Mesodermal cell (in vitro differentiated cells): ENCODE measurements around the gene CHST11.
"Not testable (repeated sequence)": the region's sequence is repeated elsewhere in the genome, so short reads cannot be mapped to it uniquely, and the experiment has no call there.

Experiments used
- H3K27ac ChIP-seq: 2 replicates; pipeline ENCODE4 v1.7.0; 2013; ENCODE audit warnings: mild to moderate bottlenecking, low read depth, low read length, moderate library complexity; ENCODE audit not compliant: severe bottlenecking
- H3K36me3 ChIP-seq: 2 replicates; pipeline ENCODE4 v1.7.1; 2013; ENCODE audit warnings: mild to moderate bottlenecking, low read length, moderate library complexity; ENCODE audit not compliant: control insufficient read depth, insufficient read depth
- H3K4me1 ChIP-seq: one replicate; pipeline ENCODE4 v1.7.1; 2013; ENCODE audit warnings: mild to moderate bottlenecking, low read length; ENCODE audit not compliant: insufficient read depth, control insufficient read depth, poor library complexity, severe bottlenecking
- H3K4me3 ChIP-seq: 2 replicates; pipeline ENCODE4 v1.7.0; 2013; ENCODE audit warnings: low read length, control low read depth, mild to moderate bottlenecking; ENCODE audit not compliant: insufficient read depth, poor library complexity, severe bottlenecking; ENCODE audit errors: extremely low read depth
- H3K9me3 ChIP-seq: 2 replicates; pipeline ENCODE4 v1.7.1; 2013; ENCODE audit warnings: mild to moderate bottlenecking, low read length, moderate library complexity; ENCODE audit not compliant: control insufficient read depth
- WGBS, 2 experiments: methylation state at CpG; one replicate each; pipeline ENCODE4 v1.1.5; 2013; ENCODE audit warnings: missing lambda C conversion rate in 2 of 2; ENCODE audit not compliant: insufficient coverage in 2 of 2; 5-methylcytosine and 5-hydroxymethylcytosine counted together

CHST11 gene

DNA sequence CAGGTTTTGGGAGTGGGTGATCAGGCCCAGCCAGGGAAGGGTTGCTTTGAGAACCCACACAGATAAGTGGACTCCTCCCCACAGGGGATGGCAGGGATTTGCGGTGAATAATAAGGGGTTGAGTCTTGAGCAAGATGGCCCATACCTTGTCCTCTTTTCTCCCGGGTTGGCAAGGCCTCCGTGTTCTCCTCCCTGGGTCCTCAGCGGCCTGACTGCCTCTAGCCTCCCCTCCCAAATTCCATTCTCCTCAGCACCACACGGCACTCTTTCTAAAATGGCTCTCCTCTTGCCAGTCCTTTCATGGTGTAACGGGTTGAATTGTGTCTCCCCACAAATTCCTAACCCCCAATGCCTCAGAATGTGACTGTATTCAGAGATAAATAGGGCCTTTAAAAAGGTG is 70.0 kb downstream of the CHST11 start:
- no peaks in the 10 kb centered on the region for H3K9me3 ChIP-seq
- peak overlapping the region; percentile 4 for H3K27ac ChIP-seq
- 12 to 31% methylated on average over 3 to 4 of the region's 6 CpGs for WGBS, 2 experiments
- no peaks in the 10 kb centered on the region for H3K4me1 ChIP-seq
- H3K36me3 ChIP-seq: no peaks in the 10 kb centered on the region
- H3K4me3 ChIP-seq: no peak overlapping the region

DNA sequence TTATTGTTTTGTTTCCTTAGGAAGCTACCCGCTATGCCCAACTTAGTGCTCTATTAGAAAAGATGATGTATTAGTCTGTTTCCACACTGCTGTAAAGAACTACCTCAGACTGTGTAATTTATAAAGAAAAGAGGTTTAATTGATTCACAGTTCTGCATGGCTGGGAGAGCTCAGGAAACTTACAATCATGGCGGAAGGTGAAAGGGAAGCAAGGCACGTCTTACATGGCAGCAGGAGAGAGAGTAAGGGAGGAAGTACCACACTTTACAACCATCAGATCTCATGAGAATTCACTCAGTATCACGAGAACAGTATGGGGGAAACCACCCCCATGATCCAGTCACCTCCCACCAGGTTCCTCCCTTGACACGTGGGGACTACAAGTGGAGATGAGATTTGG is 70.9 kb downstream of the CHST11 start:
- not testable (repeated sequence) for H3K4me3 ChIP-seq, H3K27ac ChIP-seq
- no CpG with 5 or more reads among the region's 5 CpGs for WGBS, 2 experiments

DNA sequence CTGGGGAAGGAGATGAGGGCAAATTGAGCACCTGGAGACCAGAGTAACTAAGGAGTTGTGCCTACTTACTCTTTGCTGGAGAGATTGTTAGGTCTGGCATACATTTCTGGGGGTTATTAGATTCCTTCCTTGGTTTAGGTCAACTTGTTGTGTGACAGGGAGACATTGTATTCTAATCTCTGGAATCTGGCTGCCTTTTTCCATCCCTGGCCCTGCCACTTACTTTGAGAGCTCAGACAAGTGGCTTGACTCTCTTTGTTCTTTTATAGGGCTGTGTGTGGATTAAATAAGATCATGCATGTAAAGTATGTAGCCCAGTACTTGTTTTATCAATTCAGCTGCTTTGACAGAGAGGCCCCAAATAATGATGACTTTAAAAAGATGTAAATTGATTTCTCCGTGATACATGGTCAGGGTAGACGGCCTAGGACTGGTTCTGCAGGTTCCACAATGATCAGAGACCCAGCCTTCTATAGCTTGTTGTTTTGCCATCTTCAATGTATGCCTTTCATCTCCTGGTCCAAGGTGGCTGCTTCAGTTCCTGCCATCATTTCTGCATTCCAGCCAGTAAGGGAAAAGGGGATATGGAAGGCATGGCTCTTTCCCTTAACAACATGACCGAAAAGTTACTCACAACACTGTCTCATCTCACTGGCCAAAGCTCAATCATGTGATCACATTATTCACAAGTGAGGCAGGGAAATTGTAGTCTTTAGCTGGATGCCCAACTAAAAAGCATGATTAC is 72.6 kb downstream of the CHST11 start:
- 95 to 100% methylated on average over 2 to 3 of the region's 3 CpGs for WGBS, 2 experiments
- Histone ChIP-seq H3K4me1 (no peaks in the 10 kb centered on the region), H3K27ac (no peak overlapping the region)

More for the DNA sequence above, 70.9 kb downstream of the CHST11 start:
- H3K4me1 ChIP-seq, H3K36me3 ChIP-seq, H3K9me3 ChIP-seq: not testable (repeated sequence)

DNA sequence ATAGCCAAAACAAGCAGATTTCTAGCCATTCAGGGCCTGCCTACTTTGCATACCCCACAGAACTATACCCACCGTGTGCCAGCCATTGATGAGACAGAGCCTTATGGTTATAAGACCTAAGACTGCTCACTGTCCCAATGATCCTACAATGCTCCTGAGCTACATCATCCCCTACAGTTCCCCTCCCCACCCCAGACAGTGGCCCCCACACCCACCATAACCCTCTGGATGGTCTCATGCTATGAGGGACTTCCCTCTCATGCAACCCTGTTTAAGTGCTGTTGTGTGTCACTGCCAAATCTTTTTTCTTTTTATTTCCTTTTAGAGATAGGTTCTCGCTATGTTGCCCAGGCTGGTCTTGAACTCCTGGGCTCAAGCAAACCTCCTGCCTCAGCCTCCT is 75.9 kb downstream of the CHST11 start:
- H3K4me3 ChIP-seq: no peak overlapping the region
- no peaks in the 10 kb centered on the region for H3K4me1 ChIP-seq
- H3K27ac ChIP-seq: no peak overlapping the region
- no peaks in the 10 kb centered on the region for H3K36me3 ChIP-seq
- no peaks in the 10 kb centered on the region for H3K9me3 ChIP-seq
- 86 to 100% methylated on average over 1 to 2 of the region's 2 CpGs for WGBS, 2 experiments

More for the DNA sequence above, 72.6 kb downstream of the CHST11 start:
- Histone ChIP-seq H3K4me3 (no peak overlapping the region), H3K9me3 (no peaks in the 10 kb centered on the region), H3K36me3 (no peaks in the 10 kb centered on the region)

DNA sequence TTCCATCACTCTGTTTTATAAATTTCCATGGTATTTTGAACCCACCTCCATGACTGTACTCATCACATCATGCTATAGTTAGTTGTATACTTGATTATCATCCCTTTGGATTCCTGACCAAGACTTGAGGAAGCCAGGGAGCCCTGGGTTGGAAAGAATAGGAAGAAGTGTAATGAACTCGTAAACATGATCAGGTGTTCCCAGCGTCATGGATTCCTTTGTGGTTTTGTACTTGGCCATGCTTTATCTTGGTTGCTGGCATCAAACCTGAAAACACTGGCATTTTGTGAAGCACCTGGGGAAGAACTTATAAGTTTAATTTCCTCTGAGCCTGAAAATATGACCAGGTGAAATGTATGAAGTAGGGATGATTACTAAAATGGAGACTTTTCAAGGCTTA is 76.4 kb downstream of the CHST11 start:
- no peaks in the 10 kb centered on the region for H3K36me3 ChIP-seq
- WGBS, 2 experiments: 94 to 100% methylated on average over 2 of the region's 2 CpGs

DNA sequence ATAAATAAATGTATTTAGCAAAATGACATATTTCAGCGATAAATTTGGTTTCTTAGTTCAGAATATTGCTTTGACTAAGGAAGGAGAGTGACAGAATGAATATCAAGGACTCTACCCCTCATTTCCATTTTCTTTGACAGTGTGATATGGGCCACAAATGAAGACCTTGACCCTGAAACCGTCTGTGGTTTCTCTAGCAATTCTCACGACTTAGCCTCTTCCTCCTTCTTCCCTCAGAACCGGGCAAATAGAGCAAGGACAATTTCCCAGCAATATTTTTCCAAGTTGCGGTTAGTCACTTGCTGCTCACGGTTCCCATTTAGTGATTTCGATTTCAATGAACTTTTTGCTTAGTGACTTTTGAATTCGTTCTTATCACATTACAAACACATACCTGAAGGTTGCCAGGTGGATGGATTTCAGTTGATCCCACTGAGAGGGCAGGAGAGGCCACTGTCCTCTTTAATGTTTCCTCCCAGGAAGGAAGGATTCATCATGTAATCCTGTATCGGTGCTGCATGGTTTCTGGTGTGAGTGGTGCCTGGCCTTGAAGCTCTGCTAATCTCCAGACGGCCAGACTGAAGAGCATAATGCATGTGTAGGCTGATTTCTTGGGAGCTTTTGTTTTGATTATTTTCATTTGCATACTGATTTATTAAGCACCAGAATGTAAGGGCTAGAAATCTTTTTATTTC is 77.6 kb downstream of the CHST11 start:
- H3K9me3 ChIP-seq: no peaks in the 10 kb centered on the region
- no peak overlapping the region for H3K27ac ChIP-seq
- 58 to 80% methylated on average over 5 to 7 of the region's 10 CpGs for WGBS, 2 experiments
- H3K4me1 ChIP-seq: no peaks in the 10 kb centered on the region
- H3K36me3 ChIP-seq: no peaks in the 10 kb centered on the region
- H3K4me3 ChIP-seq: no peak overlapping the region

More for the DNA sequence above, 76.4 kb downstream of the CHST11 start:
- no peaks in the 10 kb centered on the region for H3K9me3 ChIP-seq
- H3K4me3 ChIP-seq: no peak overlapping the region
- no peak overlapping the region for H3K27ac ChIP-seq
- no peaks in the 10 kb centered on the region for H3K4me1 ChIP-seq

DNA sequence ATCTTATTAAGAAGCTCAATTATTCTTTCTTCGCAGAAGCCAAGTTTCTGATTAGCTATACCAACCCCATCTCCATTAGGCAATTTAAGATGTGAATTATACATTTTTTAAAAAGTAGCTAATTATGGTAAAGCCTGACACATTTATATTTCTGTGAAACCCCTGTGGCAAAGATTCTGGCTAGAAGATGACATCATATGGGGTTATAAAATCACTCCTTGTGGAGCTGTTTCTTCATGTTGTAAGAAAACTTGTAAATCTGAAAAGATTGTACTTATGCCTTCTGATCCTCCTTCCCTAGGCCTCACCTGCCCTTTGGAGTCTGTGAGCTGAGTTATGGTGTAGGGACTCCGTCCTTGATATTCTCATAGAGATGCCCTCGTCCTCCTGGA is 78.1 kb downstream of the CHST11 start:
- Histone ChIP-seq H3K36me3 (no peaks in the 10 kb centered on the region), H3K4me1 (no peaks in the 10 kb centered on the region), H3K9me3 (no peaks in the 10 kb centered on the region), H3K27ac (no peak overlapping the region), H3K4me3 (no peak overlapping the region)
- WGBS, 2 experiments: 90 to 100% methylated on average over 1 to 2 of the region's 3 CpGs

DNA sequence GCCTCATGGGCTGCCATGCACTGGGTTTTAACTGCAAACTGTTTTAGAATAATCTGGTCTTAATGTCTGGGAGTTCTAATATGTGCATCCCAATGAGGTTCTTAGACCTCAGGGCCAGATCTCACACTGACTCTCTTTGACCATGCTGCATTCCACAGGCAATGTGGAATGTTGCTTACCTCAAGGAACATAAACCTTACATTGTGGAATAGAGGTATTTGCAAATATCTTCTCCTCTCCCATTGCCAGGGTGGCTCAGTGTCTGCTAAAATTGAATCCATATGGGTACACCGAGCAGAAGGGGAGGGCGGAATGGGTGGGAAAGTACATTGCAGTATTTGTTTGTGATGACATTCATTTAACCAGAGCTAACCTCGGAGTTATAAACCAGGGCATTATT is 78.6 kb downstream of the CHST11 start:
- Histone ChIP-seq H3K4me3 (no peak overlapping the region), H3K4me1 (no peaks in the 10 kb centered on the region), H3K9me3 (no peaks in the 10 kb centered on the region), H3K27ac (no peak overlapping the region), H3K36me3 (no peaks in the 10 kb centered on the region)
- no CpG with 5 or more reads among the region's 3 CpGs for WGBS, 2 experiments

DNA sequence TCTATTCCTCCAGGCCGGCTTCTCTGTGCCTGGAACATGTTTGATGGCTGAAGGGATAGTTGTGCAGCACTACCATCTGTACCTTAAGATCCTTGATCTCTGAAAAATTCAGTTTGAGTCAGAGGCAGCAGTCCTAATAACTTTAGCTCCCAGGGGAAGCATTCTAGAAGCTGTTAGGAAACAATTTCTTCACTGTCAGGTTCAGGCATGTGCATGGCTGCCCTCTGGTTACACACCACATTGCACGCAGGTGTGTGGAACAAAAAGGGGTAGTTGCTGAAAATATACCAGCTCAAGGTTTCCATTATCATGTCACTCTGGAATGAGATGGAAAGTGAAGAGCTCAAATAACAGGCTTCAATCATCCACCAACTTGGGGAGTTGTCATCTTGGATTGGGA is 80.1 kb downstream of the CHST11 start:
- H3K9me3 ChIP-seq: no peaks in the 10 kb centered on the region
- no CpG with 5 or more reads among the region's 2 CpGs for WGBS, 2 experiments
- H3K4me1 ChIP-seq: peaks cover 4% of the 10 kb centered on the region

DNA sequence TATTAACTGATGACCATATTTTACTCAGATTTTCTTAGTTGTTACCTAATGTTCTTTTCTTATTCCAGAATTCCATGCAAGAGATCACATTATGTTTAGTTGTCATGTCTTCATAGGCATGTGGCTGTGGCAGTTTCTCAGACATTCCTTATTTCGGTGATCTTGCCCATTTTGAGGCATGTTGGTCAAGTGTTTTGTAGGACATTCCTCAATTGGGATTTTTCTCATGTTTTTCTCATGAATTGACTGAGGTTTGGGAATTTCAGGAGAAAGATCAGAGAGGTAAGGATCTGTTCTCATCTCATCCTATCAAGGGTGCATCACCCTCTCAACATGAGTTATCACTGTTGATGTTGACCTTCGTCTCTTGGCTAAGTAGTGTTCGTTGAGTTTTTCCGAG is 81.3 kb downstream of the CHST11 start:
- 83% methylated on average over 1 of the region's 4 CpGs; no CpG with 5 or more reads in 1 of the 2 experiments for WGBS, 2 experiments
- Histone ChIP-seq H3K27ac (no peak overlapping the region), H3K4me1 (peaks cover 4% of the 10 kb centered on the region), H3K4me3 (no peak overlapping the region), H3K9me3 (peaks cover 5% of the 10 kb centered on the region), H3K36me3 (no peaks in the 10 kb centered on the region)

More for the DNA sequence above, 80.1 kb downstream of the CHST11 start:
- Histone ChIP-seq H3K27ac (no peak overlapping the region), H3K4me3 (no peak overlapping the region), H3K36me3 (no peaks in the 10 kb centered on the region)

DNA sequence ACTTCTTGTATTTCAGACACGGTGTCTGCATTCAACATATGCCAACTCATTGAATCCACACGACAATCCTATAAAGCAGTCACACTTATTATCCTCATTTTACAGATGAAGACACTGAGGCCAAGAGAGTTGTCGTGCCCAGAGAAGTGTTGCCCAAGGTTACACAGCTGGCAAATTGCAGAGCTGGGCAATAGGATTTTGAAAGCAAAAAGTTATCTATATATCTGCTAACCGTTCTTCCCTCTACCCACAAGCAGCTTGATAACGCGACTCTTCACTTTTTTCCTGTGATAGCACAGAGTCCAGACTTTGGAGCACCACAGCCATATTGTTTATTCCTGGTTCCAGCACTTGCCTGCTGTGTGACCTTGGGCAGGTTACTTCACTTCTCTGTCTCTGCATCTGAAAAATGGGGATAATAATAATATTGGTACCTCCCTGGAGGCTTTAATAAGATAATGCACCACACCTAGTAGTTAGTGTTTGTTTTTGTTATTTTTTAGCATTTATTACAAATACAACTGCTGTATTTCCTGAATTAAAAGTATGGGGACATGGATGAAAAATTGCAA is 82.2 kb downstream of the CHST11 start:
- Histone ChIP-seq H3K4me1 (peaks cover 4% of the 10 kb centered on the region), H3K4me3 (no peak overlapping the region), H3K36me3 (no peaks in the 10 kb centered on the region), H3K27ac (no peak overlapping the region), H3K9me3 (peaks cover 5% of the 10 kb centered on the region)
- WGBS, 2 experiments: 79 to 98% methylated on average over 5 to 6 of the region's 6 CpGs
